ENCODE data around the gene TNS3. TPM values are rescaled to one million over a fixed set of nuclear protein-coding genes. Genes with fewer than 3 reads are reported as not detected.

The TNS3 gene
- total RNA-seq, result 1 to 10 TPM; 2.3 to 2.6 TPM
- total RNA-seq, result 0.08 to 0.12 reads per million in 2 donors

DNA sequence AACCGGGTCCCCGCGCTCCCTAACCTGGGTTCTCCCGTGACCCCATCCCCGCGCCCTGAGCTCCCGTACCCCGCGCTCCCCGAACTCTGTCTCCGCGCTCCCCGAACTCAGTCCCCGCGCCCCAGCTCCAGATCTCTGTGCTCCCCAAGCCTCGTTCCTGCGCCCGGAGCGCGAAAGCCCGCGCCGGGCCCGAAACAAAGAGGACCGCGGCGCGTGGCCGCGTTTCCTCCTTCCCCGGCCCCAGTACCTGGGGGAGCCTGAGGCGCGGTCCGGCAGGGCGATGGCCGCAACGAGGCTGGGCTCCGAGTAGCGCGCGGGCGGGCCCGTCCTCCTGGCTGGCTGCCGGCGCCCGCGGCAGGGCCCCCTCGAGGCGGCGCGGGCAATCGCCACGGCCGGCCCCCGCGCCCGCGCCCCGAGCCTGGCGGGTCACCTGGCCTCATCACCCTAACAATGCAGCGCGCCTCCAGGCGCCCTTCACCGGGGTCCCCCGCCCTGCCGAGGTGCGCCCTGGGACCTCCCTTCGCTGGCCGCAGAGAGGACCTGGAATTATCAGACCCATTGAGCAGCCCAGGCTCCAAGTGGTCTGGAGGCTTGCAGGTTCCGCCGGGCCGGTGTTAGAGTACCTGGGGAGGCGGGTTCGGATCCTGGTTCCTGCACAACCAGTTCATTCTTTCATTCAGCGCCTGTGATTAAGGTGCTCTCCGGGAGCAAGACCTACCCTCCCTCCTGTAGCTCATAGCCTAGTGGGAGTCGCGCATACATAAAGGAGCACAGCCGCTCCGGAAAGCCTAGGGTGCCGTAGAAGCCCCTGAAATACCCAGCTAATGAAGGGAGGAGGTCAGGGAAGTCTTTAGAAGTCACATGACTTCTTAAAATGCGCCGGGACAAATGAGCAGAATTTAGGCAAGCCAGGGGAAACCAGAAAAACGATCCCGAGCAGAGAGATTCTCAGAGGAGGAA, at the start of gene TNS3:
Gene TNS3 (minus strand): TSS at position 308 of the 960 bp plus-strand sequence. CDS start 142,475 bp downstream, outside the sequence.
- ATAC-seq, result peak; percentile 28
- no peaks in the 10 kb centered on the region for H3K9me3 ChIP-seq (ENCODE audit: control insufficient read depth, low read length, poor library complexity, severe bottlenecking)
- peaks cover 21% of the 10 kb centered on the region for H3K27me3 Mint-ChIP-seq
- H3K4me1 Mint-ChIP-seq, result no peaks in the 10 kb centered on the region
- DNase-seq, result no peak
- H3K27ac Mint-ChIP-seq, result no peak within 1 kb of the TSS
- H3K36me3 Mint-ChIP-seq (ENCODE audit: low read depth), result no peaks in the 10 kb centered on the region
- H3K4me3 Mint-ChIP-seq, result peak within 1 kb of the TSS; percentile 39

DNA sequence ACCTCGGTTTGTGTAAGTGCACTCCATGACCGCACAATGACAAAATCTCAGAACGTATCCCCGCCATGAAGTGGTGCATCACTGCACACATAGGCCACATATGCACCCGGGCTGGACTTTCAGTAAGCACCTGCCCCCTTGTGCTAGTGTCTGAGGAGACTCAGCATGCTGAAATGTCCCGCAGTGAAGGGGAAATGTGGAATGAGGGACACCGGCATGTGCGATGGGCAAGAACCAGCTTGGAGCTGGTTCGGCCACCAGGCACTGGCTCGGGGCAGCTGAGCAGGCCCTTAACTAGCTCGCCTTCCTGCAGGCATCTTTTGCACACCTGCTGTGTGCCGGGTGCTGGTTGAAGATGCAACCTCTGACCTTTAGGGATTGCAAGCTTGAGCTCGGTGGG, 49.8 kb upstream of the TNS3 start:
- no peaks in the 10 kb centered on the region for H3K27me3 Mint-ChIP-seq

DNA sequence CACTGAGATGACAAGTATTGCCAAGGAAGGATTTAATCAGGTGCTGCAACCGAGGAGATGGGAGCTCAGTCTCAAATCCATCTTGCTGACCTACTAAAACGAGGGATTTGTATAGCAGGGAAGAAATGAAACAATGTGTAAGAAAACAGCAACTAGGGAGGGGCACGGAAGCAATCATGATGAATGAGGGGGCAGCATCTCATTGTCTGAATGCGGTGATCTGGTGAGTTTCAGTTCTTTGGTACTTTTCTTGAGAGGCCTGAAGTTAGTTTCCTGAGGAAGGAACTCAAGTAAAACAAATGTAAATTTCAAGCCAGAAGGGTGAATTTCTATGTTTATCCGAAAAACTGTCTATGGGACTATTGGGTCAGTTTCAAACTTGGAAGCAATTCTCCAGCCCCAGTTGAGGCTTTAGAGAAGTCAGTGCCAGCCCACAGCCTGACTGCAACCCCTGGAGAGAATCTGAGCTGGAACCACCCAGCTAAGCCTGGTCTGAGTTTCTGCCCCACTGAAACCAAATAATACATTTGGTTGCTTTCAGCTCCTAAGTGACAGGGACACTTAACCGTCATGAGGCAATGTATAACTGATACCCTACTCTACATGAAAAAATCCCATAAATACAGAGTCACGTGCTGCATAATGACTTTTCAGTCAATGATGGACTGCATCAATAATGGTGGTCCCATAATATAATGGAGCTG, 45.8 kb upstream of the TNS3 start:
- Mint-ChIP-seq H3K27ac (no peak overlapping the region), H3K4me3 (no peak overlapping the region), H3K4me1 (no peaks in the 10 kb centered on the region), H3K27me3 (no peaks in the 10 kb centered on the region), H3K36me3 (ENCODE audit: low read depth) (no peaks in the 10 kb centered on the region)
- no peaks in the 10 kb centered on the region for H3K9me3 ChIP-seq (ENCODE audit: control insufficient read depth, low read length, poor library complexity, severe bottlenecking)
- DNase-seq (no peak), ATAC-seq (no peak)

More for the DNA sequence above, 49.8 kb upstream of the TNS3 start:
- ATAC-seq (no peak), DNase-seq (no peak)
- H3K9me3 ChIP-seq (ENCODE audit: control insufficient read depth, low read length, poor library complexity, severe bottlenecking), result no peaks in the 10 kb centered on the region
- Mint-ChIP-seq H3K27ac (no peak overlapping the region), H3K36me3 (ENCODE audit: low read depth) (no peaks in the 10 kb centered on the region), H3K4me3 (no peak overlapping the region), H3K4me1 (peaks cover 2% of the 10 kb centered on the region)

- no peak for ATAC-seq
- H3K27ac Mint-ChIP-seq, result no peak overlapping the region
- H3K4me3 Mint-ChIP-seq, result no peak overlapping the region
- H3K4me1 Mint-ChIP-seq, result no peaks in the 10 kb centered on the region
- no peaks in the 10 kb centered on the region for H3K9me3 ChIP-seq (ENCODE audit: control insufficient read depth, low read length, poor library complexity, severe bottlenecking)
- no peak for DNase-seq
- H3K27me3 Mint-ChIP-seq, result no peaks in the 10 kb centered on the region
- no peaks in the 10 kb centered on the region for H3K36me3 Mint-ChIP-seq (ENCODE audit: low read depth)
These were observed 44.2 kb upstream of the TNS3 start for GRCh38 chr7:47625861-47626715.

DNA sequence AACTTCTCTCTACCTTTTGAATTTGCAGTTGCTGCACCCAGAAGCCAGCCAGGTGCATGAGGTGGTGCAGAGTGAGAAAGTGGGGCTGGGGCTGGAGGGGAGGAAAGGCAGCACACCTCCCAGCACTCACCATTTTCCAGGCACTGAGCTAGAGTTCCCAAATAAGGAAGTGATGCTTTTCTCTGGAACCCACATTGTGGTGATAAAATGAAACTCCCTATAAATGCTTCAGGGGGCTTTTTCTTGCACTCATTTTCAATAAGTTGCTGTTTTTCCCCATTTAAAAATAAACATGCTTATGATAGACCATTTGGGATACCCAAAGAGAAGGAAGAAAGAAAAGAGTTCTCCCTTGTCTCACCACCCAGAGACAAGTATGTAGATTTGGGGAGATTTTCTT, 42.8 kb upstream of the TNS3 start:
- DNase-seq (no peak), ATAC-seq (no peak)
- Mint-ChIP-seq H3K36me3 (ENCODE audit: low read depth) (no peaks in the 10 kb centered on the region), H3K27me3 (no peaks in the 10 kb centered on the region), H3K27ac (no peak overlapping the region), H3K4me3 (no peak overlapping the region), H3K4me1 (no peaks in the 10 kb centered on the region)
- H3K9me3 ChIP-seq (ENCODE audit: control insufficient read depth, low read length, poor library complexity, severe bottlenecking), result no peaks in the 10 kb centered on the region

DNA sequence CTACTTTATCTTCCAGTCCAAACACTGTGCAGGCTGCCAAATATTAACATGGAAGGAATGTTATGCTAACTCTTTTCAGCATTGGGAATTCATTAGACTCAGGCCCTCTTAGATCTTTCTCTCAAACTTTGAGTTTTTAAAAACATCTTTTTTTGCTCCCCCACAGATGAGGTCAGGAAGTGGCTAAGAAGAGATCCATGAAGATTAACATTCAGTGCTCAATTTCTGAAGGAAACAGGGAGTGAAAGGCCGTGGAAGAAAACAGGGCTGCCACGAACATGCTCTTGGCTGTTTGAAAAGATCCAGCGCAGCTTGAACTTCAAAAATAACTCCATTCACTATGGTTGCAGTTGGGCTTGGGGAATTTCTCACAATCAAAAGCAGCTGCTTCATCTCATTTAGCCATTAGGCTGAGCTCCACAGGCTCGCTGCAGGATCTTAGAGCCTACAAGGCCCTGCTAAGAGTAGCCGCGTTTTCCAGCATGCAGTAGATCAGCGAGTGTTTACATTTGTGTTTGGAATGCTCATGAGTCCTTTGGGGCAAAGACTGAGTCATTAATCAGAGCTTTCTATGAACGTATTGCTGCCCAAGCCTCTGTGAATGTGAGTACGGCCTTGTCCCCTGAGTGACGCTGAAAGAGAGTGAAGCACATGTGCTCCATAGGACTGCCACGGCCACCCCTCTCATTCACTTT, 41.2 kb upstream of the TNS3 start:
- H3K27me3 Mint-ChIP-seq, result no peaks in the 10 kb centered on the region
- DNase-seq, result no peak
- ATAC-seq, result no peak
- no peaks in the 10 kb centered on the region for H3K4me1 Mint-ChIP-seq
- H3K36me3 Mint-ChIP-seq (ENCODE audit: low read depth), result no peaks in the 10 kb centered on the region
- H3K27ac Mint-ChIP-seq, result no peak overlapping the region
- H3K4me3 Mint-ChIP-seq, result no peak overlapping the region
- no peaks in the 10 kb centered on the region for H3K9me3 ChIP-seq (ENCODE audit: control insufficient read depth, low read length, poor library complexity, severe bottlenecking)

- no peak overlapping the region for H3K27ac Mint-ChIP-seq
- H3K27me3 Mint-ChIP-seq, result no peaks in the 10 kb centered on the region
- ATAC-seq (no peak), DNase-seq (no peak)
- H3K4me3 Mint-ChIP-seq, result no peak overlapping the region
- no peaks in the 10 kb centered on the region for H3K9me3 ChIP-seq (ENCODE audit: control insufficient read depth, low read length, poor library complexity, severe bottlenecking)
- H3K36me3 Mint-ChIP-seq (ENCODE audit: low read depth), result no peaks in the 10 kb centered on the region
- no peaks in the 10 kb centered on the region for H3K4me1 Mint-ChIP-seq
These were observed 40.7 kb upstream of the TNS3 start for GRCh38 chr7:47622586-47622945.

DNA sequence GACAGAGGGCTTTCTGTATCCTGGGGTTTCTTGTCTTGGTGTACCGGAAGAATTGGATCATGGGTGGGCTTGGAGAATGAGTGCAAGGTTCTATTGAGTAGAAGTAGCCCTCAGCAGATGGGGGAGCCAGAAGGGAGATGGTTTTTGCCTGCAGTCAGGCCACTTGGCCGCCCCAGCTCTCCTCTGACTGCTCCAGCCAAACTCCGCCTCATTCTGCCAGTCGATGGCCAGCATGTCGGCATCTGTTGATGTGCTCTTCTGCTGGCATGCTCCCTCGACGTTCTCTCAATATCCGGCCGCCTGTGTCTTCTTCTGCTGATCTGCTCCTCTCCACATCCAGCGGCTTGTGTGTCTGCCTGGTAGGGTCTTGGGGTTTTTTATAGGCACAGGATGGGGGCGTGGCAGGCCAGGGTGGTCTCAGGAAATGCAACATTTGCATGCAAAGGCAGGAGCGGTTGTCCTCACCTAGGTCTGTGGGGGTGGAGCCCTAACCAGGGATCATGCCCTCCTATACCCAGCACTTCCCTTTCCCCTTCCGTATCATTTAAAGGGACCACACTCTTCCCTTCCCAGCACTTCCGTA, 40.2 kb upstream of the TNS3 start:
- Mint-ChIP-seq H3K27ac (no peak overlapping the region), H3K4me1 (no peaks in the 10 kb centered on the region), H3K4me3 (no peak overlapping the region), H3K27me3 (no peaks in the 10 kb centered on the region), H3K36me3 (ENCODE audit: low read depth) (no peaks in the 10 kb centered on the region)
- ATAC-seq (no peak), DNase-seq (no peak)
- no peaks in the 10 kb centered on the region for H3K9me3 ChIP-seq (ENCODE audit: control insufficient read depth, low read length, poor library complexity, severe bottlenecking)

GRCh38 chr7:47621347-47621746, 39.4 kb upstream of the TNS3 start:
- no peaks in the 10 kb centered on the region for H3K9me3 ChIP-seq (ENCODE audit: control insufficient read depth, low read length, poor library complexity, severe bottlenecking)
- no peak for DNase-seq
- no peak overlapping the region for H3K4me3 Mint-ChIP-seq
- H3K36me3 Mint-ChIP-seq (ENCODE audit: low read depth), result no peaks in the 10 kb centered on the region
- H3K4me1 Mint-ChIP-seq, result no peaks in the 10 kb centered on the region
- ATAC-seq, result no peak
- H3K27ac Mint-ChIP-seq, result no peak overlapping the region
- no peaks in the 10 kb centered on the region for H3K27me3 Mint-ChIP-seq

DNA sequence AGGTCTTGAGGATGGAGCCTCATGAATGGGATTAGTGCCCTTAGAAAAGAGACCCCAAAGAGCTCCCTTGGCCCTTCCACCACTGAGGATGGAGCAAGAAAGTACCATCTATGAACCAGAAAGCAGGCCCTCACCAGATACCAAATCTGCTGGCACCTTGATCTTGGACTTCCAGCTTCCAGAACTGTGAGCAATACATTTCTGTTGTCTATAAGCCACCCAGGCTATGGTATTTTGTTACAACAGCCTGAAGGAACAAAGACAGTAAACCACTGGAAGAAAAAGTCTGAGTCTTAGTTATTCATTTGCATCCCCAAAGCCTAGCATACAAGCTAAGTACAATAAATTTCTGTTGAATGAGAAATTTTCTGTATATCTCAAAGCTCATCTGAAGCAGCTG, 37.9 kb upstream of the TNS3 start:
- DNase-seq, result no peak
- Mint-ChIP-seq H3K4me3 (no peak overlapping the region), H3K27me3 (no peaks in the 10 kb centered on the region), H3K27ac (no peak overlapping the region), H3K4me1 (no peaks in the 10 kb centered on the region), H3K36me3 (ENCODE audit: low read depth) (no peaks in the 10 kb centered on the region)
- no peak for ATAC-seq
- no peaks in the 10 kb centered on the region for H3K9me3 ChIP-seq (ENCODE audit: control insufficient read depth, low read length, poor library complexity, severe bottlenecking)

- no peak overlapping the region for H3K4me3 Mint-ChIP-seq
- ATAC-seq (no peak), DNase-seq (no peak)
- H3K9me3 ChIP-seq (ENCODE audit: control insufficient read depth, low read length, poor library complexity, severe bottlenecking), result no peaks in the 10 kb centered on the region
- H3K4me1 Mint-ChIP-seq, result no peaks in the 10 kb centered on the region
- no peaks in the 10 kb centered on the region for H3K36me3 Mint-ChIP-seq (ENCODE audit: low read depth)
- no peaks in the 10 kb centered on the region for H3K27me3 Mint-ChIP-seq
- H3K27ac Mint-ChIP-seq, result no peak overlapping the region
These were observed 35.2 kb upstream of the TNS3 start for GRCh38 chr7:47617131-47617530.

GRCh38 chr7:47614450-47614849, 32.5 kb upstream of the TNS3 start:
- no peaks in the 10 kb centered on the region for H3K4me1 Mint-ChIP-seq

More at GRCh38 chr7:47614450-47614849, 32.5 kb upstream of the TNS3 start:
- Mint-ChIP-seq H3K27ac (no peak overlapping the region), H3K36me3 (ENCODE audit: low read depth) (no peaks in the 10 kb centered on the region), H3K4me3 (no peak overlapping the region), H3K27me3 (no peaks in the 10 kb centered on the region)
- H3K9me3 ChIP-seq (ENCODE audit: control insufficient read depth, low read length, poor library complexity, severe bottlenecking), result no peaks in the 10 kb centered on the region
- DNase-seq (no peak), ATAC-seq (no peak)

All from T-helper 17 cell (primary cell).